Activated T-cell treated with anti-CD3 and anti-CD28 coated beads, Interleukin-2, amount 50 U/mL, for 24 hours (primary cell): ENCODE measurements around the gene WSCD1.

Experiments used
- DNase-seq: peaks from one replicate; pipeline ENCODE4 v3.0.0-alpha.2; 2020
- H3K27ac Mint-ChIP-seq: 2 replicates; pipeline ENCODE4 v1.8.0; 2020; ENCODE audit warnings: mild to moderate bottlenecking, mixed read lengths
- H3K27me3 Mint-ChIP-seq: 2 replicates; pipeline ENCODE4 v1.8.0; 2020; ENCODE audit warnings: mixed read lengths
- H3K36me3 Mint-ChIP-seq: 2 replicates; pipeline ENCODE4 v1.8.0; 2020; ENCODE audit warnings: low read depth, mixed read lengths
- H3K4me1 Mint-ChIP-seq: 2 replicates; pipeline ENCODE4 v1.8.0; 2020; ENCODE audit warnings: low read depth, mixed read lengths
- H3K4me3 Mint-ChIP-seq: 2 replicates; pipeline ENCODE4 v1.8.0; 2020; ENCODE audit warnings: mild to moderate bottlenecking, moderate library complexity, mixed read lengths
- H3K9me3 Mint-ChIP-seq: 2 replicates; pipeline ENCODE4 v1.8.0; 2020; ENCODE audit warnings: mixed read lengths

Gene WSCD1

GRCh38 chr17:6134721-6135120, 64.5 kb downstream of the WSCD1 start:
- Mint-ChIP-seq H3K9me3 (no peaks in the 10 kb centered on the region), H3K27me3 (peaks cover 31% of the 10 kb centered on the region), H3K36me3 (no peaks in the 10 kb centered on the region), H3K27ac (no peak overlapping the region), H3K4me3 (no peak overlapping the region), H3K4me1 (no peaks in the 10 kb centered on the region)
- no peak for DNase-seq

DNA sequence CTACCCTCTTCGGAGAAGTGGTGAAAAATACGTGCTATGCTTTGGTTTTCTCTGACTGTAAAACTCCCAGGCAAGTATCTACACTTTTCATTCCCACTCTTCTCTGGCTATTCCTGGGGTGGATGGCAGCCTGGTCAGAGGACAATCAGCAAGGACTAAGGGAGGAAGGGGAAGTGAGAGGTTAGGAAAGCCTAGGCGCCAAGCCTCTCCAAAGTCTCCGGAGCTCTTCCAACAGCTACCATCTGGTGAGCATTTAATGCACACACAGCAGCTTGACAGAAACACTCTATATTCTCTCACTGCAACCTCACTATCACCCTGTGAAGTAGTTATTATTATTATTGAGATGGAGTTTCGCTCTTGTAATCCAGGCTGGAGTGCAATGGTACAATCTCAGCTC, 65.1 kb downstream of the WSCD1 start:
- DNase-seq, result no peak
- no peak overlapping the region for H3K27ac Mint-ChIP-seq
- no peaks in the 10 kb centered on the region for H3K36me3 Mint-ChIP-seq
- no peak overlapping the region for H3K4me3 Mint-ChIP-seq
- no peaks in the 10 kb centered on the region for H3K9me3 Mint-ChIP-seq
- peaks cover 35% of the 10 kb centered on the region for H3K27me3 Mint-ChIP-seq
- H3K4me1 Mint-ChIP-seq, result no peaks in the 10 kb centered on the region

DNA sequence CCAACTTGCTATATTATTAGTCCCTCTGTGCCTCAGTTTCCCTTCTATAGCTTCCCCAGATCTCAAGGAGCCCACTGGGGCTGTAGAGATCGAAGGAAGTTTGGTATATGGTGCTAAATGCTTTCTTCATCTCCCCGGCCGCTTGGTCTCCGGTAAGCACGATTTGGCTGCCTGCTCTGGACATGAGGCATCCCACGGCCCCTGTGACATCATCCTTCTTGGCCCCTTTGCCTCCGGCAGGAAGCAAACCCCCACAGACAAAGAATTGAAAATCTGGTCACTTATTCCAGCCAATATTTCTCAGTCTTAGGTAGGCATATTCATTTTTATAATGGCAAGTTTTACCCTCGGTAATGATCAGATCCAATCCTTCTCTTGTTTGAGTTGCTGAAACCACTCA, 65.8 kb downstream of the WSCD1 start:
- no peak overlapping the region for H3K4me3 Mint-ChIP-seq
- no peak for DNase-seq
- no peaks in the 10 kb centered on the region for H3K36me3 Mint-ChIP-seq
- no peak overlapping the region for H3K27ac Mint-ChIP-seq
- H3K27me3 Mint-ChIP-seq, result peaks cover 38% of the 10 kb centered on the region
- H3K4me1 Mint-ChIP-seq, result no peaks in the 10 kb centered on the region
- H3K9me3 Mint-ChIP-seq, result no peaks in the 10 kb centered on the region

DNA sequence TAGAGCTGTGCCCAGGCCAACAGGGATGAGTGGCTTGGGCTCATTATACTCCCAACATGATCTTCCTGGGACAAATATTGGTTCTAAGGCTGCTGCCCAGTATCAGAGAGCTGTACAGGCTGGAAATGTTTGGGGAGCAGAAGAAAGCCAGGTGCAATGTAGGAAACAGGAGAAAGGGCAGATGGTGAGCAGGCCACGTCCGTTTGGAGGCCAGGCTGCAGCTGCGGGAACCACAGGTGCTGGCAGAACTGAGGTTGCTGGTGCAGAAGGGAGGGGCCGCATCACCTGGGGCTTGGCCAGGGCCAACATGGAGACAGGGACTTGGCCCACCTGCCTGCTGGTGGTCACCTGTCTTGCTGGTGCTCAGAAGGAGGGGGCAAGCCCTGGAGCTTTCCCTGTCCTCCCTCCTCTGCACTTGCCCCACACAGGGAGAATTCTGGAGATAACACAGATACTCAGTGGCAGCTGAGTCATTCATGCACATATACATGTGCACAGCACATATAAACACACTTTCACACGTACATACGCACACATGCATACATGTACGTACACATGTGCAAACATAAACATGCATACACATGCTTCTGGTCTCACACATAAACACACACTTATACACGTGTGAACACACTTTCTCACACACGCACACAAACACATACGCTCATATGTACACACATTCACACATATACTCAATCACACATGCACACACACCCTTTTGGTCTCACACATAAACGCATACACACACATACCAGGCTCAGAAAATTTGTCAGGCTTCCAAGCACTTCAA, 67.7 kb downstream of the WSCD1 start:
- H3K4me1 Mint-ChIP-seq, result no peaks in the 10 kb centered on the region
- no peaks in the 10 kb centered on the region for H3K9me3 Mint-ChIP-seq
- H3K4me3 Mint-ChIP-seq, result no peak overlapping the region
- no peak for DNase-seq
- H3K27ac Mint-ChIP-seq, result no peak overlapping the region
- H3K27me3 Mint-ChIP-seq, result peaks cover 35% of the 10 kb centered on the region
- no peaks in the 10 kb centered on the region for H3K36me3 Mint-ChIP-seq

- H3K27me3 Mint-ChIP-seq, result peaks cover 35% of the 10 kb centered on the region
- no peak for DNase-seq
These were observed 68.7 kb downstream of the WSCD1 start for GRCh38 chr17:6138761-6139446.

GRCh38 chr17:6139447-6139832, 69.3 kb downstream of the WSCD1 start:
- Mint-ChIP-seq H3K4me1 (no peaks in the 10 kb centered on the region), H3K4me3 (no peak overlapping the region), H3K36me3 (no peaks in the 10 kb centered on the region), H3K27ac (no peak overlapping the region), H3K27me3 (peaks cover 33% of the 10 kb centered on the region), H3K9me3 (no peaks in the 10 kb centered on the region)
- DNase-seq, result no peak

More at GRCh38 chr17:6138761-6139446, 68.7 kb downstream of the WSCD1 start:
- Mint-ChIP-seq H3K9me3 (no peaks in the 10 kb centered on the region), H3K36me3 (no peaks in the 10 kb centered on the region), H3K4me3 (no peak overlapping the region), H3K27ac (no peak overlapping the region), H3K4me1 (no peaks in the 10 kb centered on the region)

- DNase-seq, result no peak
- Mint-ChIP-seq H3K4me1 (no peaks in the 10 kb centered on the region), H3K27me3 (peaks cover 28% of the 10 kb centered on the region), H3K27ac (no peak overlapping the region), H3K9me3 (no peaks in the 10 kb centered on the region), H3K36me3 (no peaks in the 10 kb centered on the region), H3K4me3 (no peak overlapping the region)
These were observed 70.0 kb downstream of the WSCD1 start for GRCh38 chr17:6140188-6140587.

DNA sequence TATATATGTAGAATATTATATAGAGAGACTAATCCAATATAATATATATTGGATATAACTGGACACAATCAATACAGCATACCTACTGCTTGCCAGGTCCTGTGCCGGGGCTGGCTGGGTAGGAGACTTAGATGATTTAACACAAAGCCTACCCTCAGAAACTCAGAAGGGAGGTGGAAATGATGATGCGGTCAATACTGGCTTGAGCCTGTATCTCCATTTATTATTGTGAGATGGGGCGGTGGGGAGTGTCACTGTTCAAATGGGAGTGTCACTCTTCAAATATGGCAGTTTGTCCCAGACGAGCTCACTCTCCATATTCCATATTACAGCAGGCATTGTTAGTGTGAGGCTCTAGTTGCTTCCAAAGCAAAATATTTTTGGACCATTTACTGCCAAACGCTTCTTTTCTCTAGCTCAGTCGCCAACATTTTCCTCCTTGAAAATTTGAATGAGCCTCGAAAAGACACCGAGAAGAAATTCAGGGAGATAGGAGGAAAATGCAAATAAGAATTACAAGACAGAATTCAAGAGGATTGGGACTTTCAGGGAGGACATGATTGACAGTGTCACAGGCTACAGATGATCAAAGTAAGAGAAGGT, 70.7 kb downstream of the WSCD1 start:
- Mint-ChIP-seq H3K36me3 (no peaks in the 10 kb centered on the region), H3K27ac (no peak overlapping the region), H3K27me3 (peaks cover 28% of the 10 kb centered on the region)

GRCh38 chr17:6142701-6143100, 72.5 kb downstream of the WSCD1 start:
- Mint-ChIP-seq H3K27ac (no peak overlapping the region), H3K9me3 (no peaks in the 10 kb centered on the region), H3K4me3 (no peak overlapping the region), H3K36me3 (no peaks in the 10 kb centered on the region), H3K4me1 (no peaks in the 10 kb centered on the region), H3K27me3 (peaks cover 14% of the 10 kb centered on the region)
- DNase-seq, result no peak

More for the DNA sequence above, 70.7 kb downstream of the WSCD1 start:
- Mint-ChIP-seq H3K4me3 (no peak overlapping the region), H3K9me3 (no peaks in the 10 kb centered on the region), H3K4me1 (no peaks in the 10 kb centered on the region)
- no peak for DNase-seq

GRCh38 chr17:6145946-6146345, 75.8 kb downstream of the WSCD1 start:
- no peak overlapping the region for H3K27ac Mint-ChIP-seq
- H3K9me3 Mint-ChIP-seq, result no peaks in the 10 kb centered on the region
- H3K4me3 Mint-ChIP-seq, result no peak overlapping the region

DNA sequence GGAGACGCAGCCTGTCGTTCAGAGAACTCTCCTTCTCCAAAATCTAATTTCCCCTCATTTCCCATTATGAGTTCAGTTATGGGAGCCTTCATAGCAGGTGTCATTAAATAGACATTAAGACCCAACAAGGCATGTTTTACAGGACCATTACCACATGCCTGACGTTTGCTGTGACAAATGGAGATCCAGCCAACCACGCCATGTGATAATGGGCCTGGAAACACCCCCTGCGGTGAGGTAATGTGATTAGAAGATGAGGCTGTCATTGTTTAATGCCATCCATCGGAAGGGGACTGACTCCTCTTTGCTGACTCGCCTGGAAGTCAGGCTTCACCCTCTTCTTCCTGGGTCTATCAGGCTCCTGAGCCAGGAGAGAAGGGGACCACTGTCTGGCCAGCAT, 76.9 kb downstream of the WSCD1 start:
- no peaks in the 10 kb centered on the region for H3K36me3 Mint-ChIP-seq
- H3K9me3 Mint-ChIP-seq, result no peaks in the 10 kb centered on the region
- no peaks in the 10 kb centered on the region for H3K4me1 Mint-ChIP-seq
- no peak for DNase-seq
- H3K4me3 Mint-ChIP-seq, result no peak overlapping the region
- no peak overlapping the region for H3K27ac Mint-ChIP-seq
- H3K27me3 Mint-ChIP-seq, result peaks cover 26% of the 10 kb centered on the region

More at GRCh38 chr17:6145946-6146345, 75.8 kb downstream of the WSCD1 start:
- no peak for DNase-seq
- Mint-ChIP-seq H3K4me1 (no peaks in the 10 kb centered on the region), H3K36me3 (no peaks in the 10 kb centered on the region), H3K27me3 (peaks cover 29% of the 10 kb centered on the region)

DNA sequence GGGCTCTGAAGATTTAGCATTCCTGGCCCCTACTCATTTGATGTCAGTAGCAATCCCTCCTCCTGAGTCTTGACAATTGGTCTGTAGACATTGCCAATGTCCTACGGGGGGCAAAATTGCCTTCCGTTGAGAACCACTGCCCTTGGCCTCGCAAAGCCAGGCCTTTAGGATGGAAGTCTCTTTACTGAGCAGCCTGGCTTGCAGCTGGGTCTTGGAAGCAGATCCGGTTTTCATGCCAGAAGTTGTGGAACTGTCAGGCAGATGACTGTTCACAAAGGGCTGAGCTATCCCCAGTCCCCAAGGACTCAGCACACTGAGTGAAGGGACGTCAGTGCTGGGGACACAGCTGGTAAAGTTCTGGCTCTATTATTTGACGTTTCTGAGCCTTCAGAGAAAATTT, 83.2 kb downstream of the WSCD1 start:
- H3K36me3 Mint-ChIP-seq, result no peaks in the 10 kb centered on the region
- H3K9me3 Mint-ChIP-seq, result no peaks in the 10 kb centered on the region
- no peak for DNase-seq
- H3K4me1 Mint-ChIP-seq, result no peaks in the 10 kb centered on the region
- no peak overlapping the region for H3K4me3 Mint-ChIP-seq
- no peak overlapping the region for H3K27ac Mint-ChIP-seq
- peaks cover 26% of the 10 kb centered on the region for H3K27me3 Mint-ChIP-seq

DNA sequence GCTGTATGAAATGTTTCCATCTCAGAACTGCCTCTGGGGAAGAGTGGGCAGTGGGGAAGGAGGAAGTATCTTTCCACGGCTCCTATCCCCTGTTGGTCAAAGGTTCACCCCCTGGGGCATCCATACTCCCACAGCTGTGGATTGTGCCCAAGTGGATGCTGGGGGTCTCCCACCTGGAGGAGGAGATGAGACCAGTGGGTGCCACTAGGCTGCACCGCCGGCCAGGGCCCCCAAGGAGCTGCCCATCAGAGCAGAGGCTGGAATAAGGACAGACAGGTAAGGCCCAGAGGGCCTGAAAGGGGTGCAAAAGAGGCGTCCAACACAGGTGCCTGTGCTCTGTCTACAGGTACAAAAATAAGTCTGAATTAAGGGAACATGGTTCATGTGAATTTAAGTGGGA, 87.5 kb downstream of the WSCD1 start:
- Mint-ChIP-seq H3K27ac (no peak overlapping the region), H3K27me3 (peaks cover 15% of the 10 kb centered on the region), H3K36me3 (no peaks in the 10 kb centered on the region), H3K4me3 (no peak overlapping the region), H3K9me3 (no peaks in the 10 kb centered on the region), H3K4me1 (no peaks in the 10 kb centered on the region)
- no peak for DNase-seq

DNA sequence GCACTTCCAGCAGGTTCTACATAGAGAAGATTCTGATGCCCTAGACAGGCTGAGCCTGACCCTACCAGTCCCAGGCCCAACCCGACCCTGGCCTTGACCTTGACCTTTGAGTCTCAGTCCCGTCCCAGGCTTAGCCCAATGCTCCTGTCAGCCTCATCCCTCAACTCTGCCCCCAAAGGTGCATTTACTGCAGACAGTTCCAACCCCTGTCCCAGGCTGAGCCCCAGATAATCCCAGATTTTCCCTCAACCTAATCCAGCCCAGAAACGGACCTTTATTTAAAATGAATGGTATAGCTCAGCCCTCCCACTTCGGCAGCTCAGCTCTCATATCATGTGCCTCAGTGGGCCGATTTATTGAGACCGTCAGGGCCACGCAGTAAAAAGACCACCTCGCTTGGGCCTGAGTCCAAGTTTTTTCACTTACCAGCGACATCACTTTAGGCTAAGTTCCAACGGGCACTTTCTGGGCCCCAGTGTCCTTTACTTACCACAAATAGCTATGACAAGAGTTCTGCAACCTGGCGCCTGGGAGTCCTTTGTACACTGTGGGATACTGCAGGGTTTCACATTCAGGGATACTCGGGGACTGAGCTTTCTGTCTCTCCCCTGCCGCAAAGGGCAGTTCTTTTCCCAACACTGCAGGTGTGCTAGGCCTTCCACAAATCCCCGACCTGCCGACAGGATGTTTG, 89.5 kb downstream of the WSCD1 start:
- H3K36me3 Mint-ChIP-seq, result no peaks in the 10 kb centered on the region
- H3K4me3 Mint-ChIP-seq, result no peak overlapping the region
- no peaks in the 10 kb centered on the region for H3K4me1 Mint-ChIP-seq
- no peak for DNase-seq
- H3K9me3 Mint-ChIP-seq, result no peaks in the 10 kb centered on the region
- no peak overlapping the region for H3K27ac Mint-ChIP-seq
- peaks cover 23% of the 10 kb centered on the region for H3K27me3 Mint-ChIP-seq

- H3K27ac Mint-ChIP-seq, result no peak overlapping the region
- DNase-seq, result no peak
- H3K4me1 Mint-ChIP-seq, result no peaks in the 10 kb centered on the region
- no peaks in the 10 kb centered on the region for H3K36me3 Mint-ChIP-seq
- no peaks in the 10 kb centered on the region for H3K9me3 Mint-ChIP-seq
- peaks cover 24% of the 10 kb centered on the region for H3K27me3 Mint-ChIP-seq
- H3K4me3 Mint-ChIP-seq, result no peak overlapping the region
These were observed 90.0 kb downstream of the WSCD1 start for GRCh38 chr17:6160232-6160555.
